HG03025 (cell line): Measurements from ENCODE around the gene LPP.

Experiments used
- ATAC-seq: cut with Tn5 transposase; IDR thresholded peaks from one replicate; pipeline ENCODE4 v1.9.1; 2021; ENCODE audit warnings: mild to moderate bottlenecking, moderate library complexity; ENCODE audit not compliant: unreplicated experiment, low FRiP score

The LPP gene

GRCh38 chr3:188389711-188390342 is 235.9 kb downstream of the LPP start:
- ATAC-seq: peak; percentile 97

DNA sequence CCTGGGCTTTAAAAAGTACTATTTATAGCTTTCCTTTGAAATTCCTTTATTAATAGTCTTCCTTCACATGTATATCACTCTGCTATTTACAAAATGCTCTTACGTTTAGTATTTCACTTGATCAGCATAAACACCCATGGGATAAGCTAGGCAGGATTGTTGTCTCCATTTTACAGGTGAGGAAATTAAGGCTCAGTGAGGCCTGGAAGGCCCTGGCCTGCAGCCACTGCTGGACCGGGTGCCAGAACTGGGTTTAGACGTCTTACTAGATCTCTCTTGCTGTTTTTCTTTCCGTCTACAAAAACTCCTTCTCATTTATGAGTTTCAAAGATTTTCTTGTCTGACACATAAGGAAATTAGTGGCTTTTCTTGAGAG is 236.4 kb downstream of the LPP start:
- ATAC-seq: peak; percentile 12

DNA sequence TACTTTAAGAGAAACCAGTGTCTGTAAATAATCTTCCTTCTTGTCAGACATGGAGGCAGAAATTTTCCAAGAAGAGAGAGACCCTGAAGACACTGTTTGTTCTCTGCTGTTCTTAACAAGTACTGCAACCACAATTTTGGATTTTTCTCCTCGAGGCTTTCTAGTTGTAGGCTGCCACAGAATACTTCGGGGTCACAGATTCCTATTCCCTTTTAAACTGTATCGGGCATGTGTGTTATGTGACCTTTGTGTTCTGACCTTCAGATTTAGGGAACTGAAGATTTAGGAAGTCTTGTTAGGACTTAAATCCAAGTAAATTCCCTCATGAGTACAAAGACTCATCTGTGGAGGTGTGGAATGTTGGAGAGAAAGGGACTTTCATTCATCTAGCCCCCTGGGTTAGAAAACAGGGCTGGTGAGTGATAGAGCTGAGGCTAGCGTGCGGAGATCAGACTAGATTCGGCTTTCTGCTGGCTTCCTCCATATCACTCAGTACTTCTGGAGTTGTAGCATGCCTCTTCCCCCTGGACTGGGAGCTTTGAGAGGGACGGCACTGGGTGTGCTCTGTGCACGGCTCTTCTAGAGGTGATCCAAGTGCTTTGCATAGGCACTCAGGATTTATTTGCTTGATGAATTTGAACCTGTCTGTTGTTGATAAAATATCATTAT is 237.0 kb downstream of the LPP start:
- peak; percentile 24 for ATAC-seq

GRCh38 chr3:188391592-188391991 is 237.6 kb downstream of the LPP start:
- no peak for ATAC-seq

DNA sequence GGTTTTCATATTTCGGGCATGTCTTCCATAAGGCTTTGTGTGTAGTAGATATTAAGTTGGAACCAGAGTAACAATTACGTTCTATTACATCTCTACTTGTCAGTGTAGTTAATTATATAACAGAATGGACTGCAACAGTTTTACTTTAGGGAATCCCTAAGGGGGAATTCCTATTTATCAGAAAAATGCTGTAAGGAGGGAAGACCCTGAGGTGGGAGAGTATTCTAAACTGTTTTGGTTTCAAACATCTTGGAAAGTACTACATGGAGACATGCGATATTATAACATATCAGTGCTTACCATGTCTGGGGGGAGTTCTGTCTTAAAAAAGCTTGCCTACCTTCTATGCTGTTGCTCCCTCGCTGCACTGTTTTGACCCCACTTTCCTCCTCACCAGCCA is 238.1 kb downstream of the LPP start:
- no peak for ATAC-seq

- ATAC-seq: no peak
Observed at GRCh38 chr3:188394623-188395022, 240.7 kb downstream of the LPP start.

GRCh38 chr3:188396251-188396650 is 242.3 kb downstream of the LPP start:
- no peak for ATAC-seq

DNA sequence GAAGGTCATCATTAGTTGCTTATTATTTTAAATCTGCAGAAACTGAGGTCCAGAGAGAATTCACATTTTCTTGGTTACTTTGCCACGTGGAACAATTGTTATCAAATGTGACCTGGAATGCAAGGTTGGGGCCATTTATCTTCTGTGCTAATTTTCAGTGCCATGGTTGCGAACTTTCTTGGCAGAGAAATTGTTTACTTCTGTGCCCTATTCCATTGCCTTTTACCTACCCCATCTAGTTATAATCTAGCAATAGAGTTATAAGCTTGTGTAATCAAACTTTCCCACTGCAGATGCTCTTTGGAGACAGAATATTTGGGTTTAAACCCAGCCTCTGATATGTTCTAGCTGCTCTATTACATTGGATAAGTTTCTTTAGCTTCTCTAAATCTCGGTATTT is 242.9 kb downstream of the LPP start:
- no peak for ATAC-seq

DNA sequence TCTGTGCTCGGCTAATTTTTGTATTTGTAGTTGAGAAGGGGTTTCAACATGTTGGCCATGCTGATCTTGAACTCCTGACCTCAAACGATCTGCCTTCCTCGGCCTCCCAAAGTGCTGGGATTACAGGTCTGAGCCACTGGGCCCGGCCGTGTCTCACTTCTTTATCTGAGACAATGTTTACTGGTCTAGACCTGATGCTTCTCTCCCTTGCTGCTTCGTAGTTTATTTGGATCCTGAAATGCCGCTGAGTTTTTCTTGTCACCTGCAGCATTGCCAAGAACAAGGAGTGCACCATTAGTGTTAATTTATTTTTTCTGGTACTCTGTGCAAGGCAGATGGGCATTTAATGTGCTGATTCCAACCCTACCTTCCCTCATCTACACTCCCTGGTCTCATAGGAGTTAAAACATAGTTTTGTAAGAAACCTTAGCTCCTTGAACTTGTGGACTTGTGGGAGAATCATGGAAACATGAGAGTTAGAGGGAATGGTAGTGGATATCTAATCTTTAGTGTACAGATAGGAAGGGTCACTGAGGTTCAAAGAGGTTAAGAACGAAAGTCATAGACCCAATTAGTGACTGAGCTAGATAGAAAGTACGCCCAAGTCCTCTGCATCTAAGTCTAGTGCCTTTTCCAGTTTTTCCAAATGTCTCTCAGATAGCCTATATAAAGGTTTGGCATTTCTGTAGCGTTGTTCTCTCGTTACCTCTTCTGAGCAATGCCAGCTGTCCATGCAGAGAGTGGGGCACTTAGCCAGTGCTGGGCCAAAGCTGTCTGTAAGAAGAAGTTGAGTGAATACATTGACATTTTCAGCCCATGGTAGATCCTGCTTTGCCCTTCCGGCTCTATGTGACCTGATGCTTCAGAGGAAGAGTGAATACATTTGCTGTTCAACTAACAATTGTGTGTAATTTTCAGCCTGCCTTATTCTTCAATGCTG is 244.1 kb downstream of the LPP start:
- no peak for ATAC-seq

GRCh38 chr3:188400494-188401243 is 246.7 kb downstream of the LPP start:
- ATAC-seq: peak; percentile 94

GRCh38 chr3:188401244-188401993 is 247.5 kb downstream of the LPP start:
- no peak for ATAC-seq

- ATAC-seq: no peak
Observed at GRCh38 chr3:188402229-188402628, 248.3 kb downstream of the LPP start.

GRCh38 chr3:188403404-188403803 is 249.4 kb downstream of the LPP start:
- no peak for ATAC-seq

- ATAC-seq: no peak
Observed at GRCh38 chr3:188404124-188404523, 250.2 kb downstream of the LPP start.

DNA sequence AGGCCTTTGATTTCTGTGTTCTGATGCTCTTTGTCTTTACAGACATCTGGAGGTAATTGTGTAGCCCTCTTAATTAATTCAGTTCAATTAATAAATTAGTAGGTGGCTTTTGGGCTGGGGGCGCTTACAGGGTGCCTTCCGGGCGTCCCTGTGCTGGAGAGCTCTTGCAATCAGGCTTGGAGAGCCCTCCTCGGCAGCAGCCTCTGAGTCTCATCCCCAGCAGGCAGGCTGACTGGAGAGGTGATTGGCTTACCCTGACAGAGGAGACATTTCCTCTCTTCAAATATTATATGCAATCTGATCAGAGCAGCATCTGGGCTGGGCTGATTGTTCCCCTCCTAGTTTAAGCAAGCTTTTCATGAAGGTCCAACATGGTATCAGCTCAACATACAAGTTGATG is 250.7 kb downstream of the LPP start:
- ATAC-seq: no peak

DNA sequence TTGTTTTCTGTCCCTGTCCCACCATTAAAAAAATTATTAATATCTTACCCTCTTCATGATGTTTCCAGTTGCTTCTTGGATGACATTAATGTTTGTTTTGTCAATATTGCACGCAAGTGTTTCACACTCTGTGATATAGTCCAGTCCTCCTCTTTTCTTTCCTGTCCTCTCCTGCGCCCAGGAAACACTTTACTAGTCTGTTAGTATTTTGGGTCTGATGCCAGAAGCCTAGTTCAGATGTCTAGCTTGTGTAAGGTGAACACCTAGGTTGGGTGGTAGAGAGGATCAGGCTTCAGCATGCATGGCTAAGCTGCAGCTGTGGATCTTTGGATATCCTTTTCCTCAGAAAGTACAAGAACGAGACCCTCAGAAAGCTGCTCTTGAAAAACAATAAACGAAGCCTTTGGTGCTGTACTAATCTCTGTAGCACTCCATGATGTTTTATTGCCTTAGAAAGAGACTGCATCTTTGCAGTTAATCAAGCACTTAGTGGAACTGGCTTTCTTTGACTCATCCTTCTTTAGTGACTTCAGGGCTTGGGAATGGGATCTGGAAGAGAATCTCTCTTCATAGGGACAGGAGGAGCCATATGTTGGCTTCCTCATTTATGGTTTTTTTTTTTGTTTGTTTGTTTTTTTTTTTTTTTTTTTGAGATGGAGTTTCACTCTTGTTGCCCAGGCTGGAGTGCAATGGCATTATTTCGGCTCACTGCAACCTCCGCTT is 253.4 kb downstream of the LPP start:
- no peak for ATAC-seq

DNA sequence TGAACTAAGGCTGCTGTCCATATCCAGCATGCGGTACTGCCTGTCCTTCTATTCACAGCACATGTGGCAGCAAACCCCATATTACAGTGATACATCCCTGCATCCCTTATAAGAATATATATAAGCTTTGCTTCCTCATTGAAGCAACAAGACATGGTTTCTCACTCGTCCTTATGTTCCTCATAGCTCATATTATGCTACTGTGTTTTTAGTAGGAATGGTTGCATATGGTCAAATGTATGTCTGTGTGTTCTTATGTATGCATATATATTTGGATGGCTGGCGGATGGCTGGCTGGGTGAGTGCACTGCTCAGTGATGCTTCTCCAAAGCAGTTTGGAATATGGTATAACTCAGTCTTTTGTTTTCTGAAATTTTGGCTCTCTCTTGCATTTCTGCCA is 254.9 kb downstream of the LPP start:
- ATAC-seq: no peak

DNA sequence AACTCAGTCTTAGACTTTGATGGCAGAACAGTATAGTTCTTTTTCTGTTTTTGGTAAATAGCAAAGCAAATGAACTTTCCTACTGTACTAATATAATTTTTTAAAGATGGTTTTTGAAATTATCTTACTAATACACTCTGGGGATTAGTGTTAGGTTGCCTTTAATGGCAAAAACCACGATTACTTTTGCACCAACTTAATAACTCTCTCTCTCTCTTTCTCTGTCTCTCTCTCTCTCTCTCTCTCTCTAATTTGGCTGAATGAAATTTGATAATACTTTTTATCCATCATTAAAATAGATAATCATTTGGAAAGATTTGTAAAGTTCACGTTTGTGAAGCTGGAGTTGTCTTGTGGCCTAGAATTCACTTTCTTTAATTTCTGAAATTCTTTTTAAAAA is 257.8 kb downstream of the LPP start:
- ATAC-seq: no peak

GRCh38 chr3:188415196-188415595 is 261.2 kb downstream of the LPP start:
- no peak for ATAC-seq
